Stimulated activated CD4-positive, alpha-beta T cell treated with anti-CD3 and anti-CD28 coated beads, Interleukin-1b, Interleukin-23, amount 100 ng/mL, for 4 hours (primary cell): ENCODE results near the gene KASH5.

Source experiments
- DNase-seq, 2 donors: peaks; one replicate each; pipeline ENCODE4 v3.0.0-alpha.2; 2020; ENCODE audit warnings: low read depth in 2 of 2

KASH5 gene

GRCh38 chr19:49421039-49421877, 33.2 kb downstream of the KASH5 start:
- peak in 1 of 2 donors; percentile 23 for DNase-seq

- DNase-seq = no peak
Measured at GRCh38 chr19:49421878-49422202, 33.8 kb downstream of the KASH5 start.

GRCh38 chr19:49422407-49423070, 34.5 kb downstream of the KASH5 start:
- DNase-seq = no peak

GRCh38 chr19:49423071-49423984, 35.3 kb downstream of the KASH5 start, which contains the start of gene PTH2:
Gene PTH2, minus strand, starts transcription at chr19:49423441. Its CDS starts 102 bp downstream, at chr19:49423339.
- no peak for DNase-seq

- DNase-seq = no peak
Measured at GRCh38 chr19:49423985-49424303, 35.9 kb downstream of the KASH5 start.

- DNase-seq = no peak
Measured at GRCh38 chr19:49425178-49425577, 37.1 kb downstream of the KASH5 start, which contains the start of gene GFY. Gene GFY, plus strand, starts transcription at chr19:49425388. Its CDS starts 1,043 bp downstream, at chr19:49426431.

GRCh38 chr19:49425922-49426592, 38.0 kb downstream of the KASH5 start:
- no peak for DNase-seq

- no peak for DNase-seq
Measured at GRCh38 chr19:49427339-49427738, 39.3 kb downstream of the KASH5 start.

- DNase-seq = no peak
Measured at GRCh38 chr19:49427855-49428546, 40.0 kb downstream of the KASH5 start.

- no peak for DNase-seq
Measured at GRCh38 chr19:49428547-49429451, 40.8 kb downstream of the KASH5 start.

- no peak for DNase-seq
Measured at GRCh38 chr19:49430172-49430677, 42.2 kb downstream of the KASH5 start.

GRCh38 chr19:49430678-49431329, 42.8 kb downstream of the KASH5 start:
- no peak for DNase-seq

- DNase-seq = no peak
Measured at GRCh38 chr19:49431330-49431749, 43.3 kb downstream of the KASH5 start.

GRCh38 chr19:49432141-49433073, 44.4 kb downstream of the KASH5 start:
- no peak for DNase-seq

GRCh38 chr19:49433240-49433901, 45.3 kb downstream of the KASH5 start:
- no peak for DNase-seq

- no peak for DNase-seq
Measured at GRCh38 chr19:49434907-49435583, 47.0 kb downstream of the KASH5 start.

- no peak for DNase-seq
Measured at GRCh38 chr19:49435670-49436069, 47.6 kb downstream of the KASH5 start.
